Skin of body (tissue), 2 donors: ENCODE results near the gene ZNRD2. TPM values are rescaled to one million over a fixed set of nuclear protein-coding genes. Genes with fewer than 3 reads are reported as not detected.

ENCODE experiments used
- DNase-seq: peaks from one replicate; lab custom pipeline; 2025; lab: John Stamatoyannopoulos, UW
- total RNA-seq: library from RNA; depleted of rRNA; stranded (reverse); fragments of >200 nt; gene quantifications from one replicate; pipeline ENCODE4 v1.2.3, GENCODE V29; 2014

The ZNRD2 gene
- total RNA-seq, 1 donor from 2014 or later: 18.5 TPM

- DNase-seq: no peak
Measured at GRCh38 chr11:65538232-65538914, 31.9 kb upstream of the ZNRD2 start.

- DNase-seq: no peak
Measured at GRCh38 chr11:65538915-65539743, 31.1 kb upstream of the ZNRD2 start.

GRCh38 chr11:65539744-65540289, 30.5 kb upstream of the ZNRD2 start:
- DNase-seq: no peak

GRCh38 chr11:65540290-65541092, 29.8 kb upstream of the ZNRD2 start:
- peak; percentile 88 for DNase-seq

- no peak for DNase-seq
Measured at GRCh38 chr11:65541093-65541982, 28.9 kb upstream of the ZNRD2 start.

- no peak for DNase-seq
Measured at GRCh38 chr11:65542738-65543390, 27.4 kb upstream of the ZNRD2 start.

- no peak for DNase-seq
Measured at GRCh38 chr11:65545853-65546216, 24.4 kb upstream of the ZNRD2 start.

GRCh38 chr11:65546217-65546958, 23.9 kb upstream of the ZNRD2 start:
- no peak for DNase-seq

GRCh38 chr11:65547446-65548125, 22.7 kb upstream of the ZNRD2 start:
- DNase-seq: no peak

GRCh38 chr11:65548395-65548794, 21.9 kb upstream of the ZNRD2 start:
- DNase-seq: no peak

GRCh38 chr11:65549096-65549495, 21.2 kb upstream of the ZNRD2 start:
- DNase-seq: no peak

GRCh38 chr11:65551572-65552387, 18.5 kb upstream of the ZNRD2 start:
- DNase-seq: no peak

GRCh38 chr11:65552388-65552951, 17.8 kb upstream of the ZNRD2 start:
- DNase-seq: no peak

GRCh38 chr11:65553301-65554001, 16.8 kb upstream of the ZNRD2 start:
- DNase-seq: no peak

- DNase-seq: no peak
Measured at GRCh38 chr11:65554057-65554818, 16.0 kb upstream of the ZNRD2 start.

GRCh38 chr11:65554842-65555430, 15.3 kb upstream of the ZNRD2 start:
- DNase-seq: no peak
